A549 (cell line): ENCODE measurements around the gene SPTLC2. TPM values are rescaled to one million over a fixed set of nuclear protein-coding genes. Genes with fewer than 3 reads are reported as not detected.

Experiments used
- ATAC-seq, 2 experiments: fragments of 200-7000 bp in 1 of 2; fragments of >200 bp in 1 of 2; cut with Nextera tagmentation in 1 of 2; cut with Tn5 transposase in 1 of 2; 3 replicates each; pipeline versions ENCODE4 v1.8.0 to v1.9.1; 2018 to 2020; ENCODE audit warnings: mild to moderate bottlenecking in 1 of 2, moderate library complexity in 1 of 2
- CTCF ChIA-PET: fragments of 300-600 bp; sonication (Branson Sonifier 250); formaldehyde crosslinking; extraction: SDS; loops from one replicate; lab custom pipeline; 2021; ENCODE audit warnings: antibody characterized with exemption, inconsistent platforms; lab: Yijun Ruan, JAX
- POLR2A ChIA-PET: fragments of 350-600 bp; formaldehyde crosslinking; extraction: SDS; loops from one replicate; lab custom pipeline; 2021; ENCODE audit warnings: antibody characterized with exemption, inconsistent platforms; lab: Yijun Ruan, JAX
- DNase-seq, 2 experiments: peaks; one replicate each; pipeline versions ENCODE4 v3.0.0 to v3.0.0-alpha.2; 2011 to 2016; ENCODE audit warnings: low read depth in 1 of 2, low spot score in 1 of 2
- FAIRE-seq: peaks from 2 replicates; lab custom pipeline; 2011; peaks lifted over from hg19 to GRCh38; lab: Jason Lieb, UNC
- H3K27ac ChIP-seq, 2 experiments: fragments of >200 bp; sonication (Bioruptor Twin); formaldehyde crosslinking; 3 replicates each; pipeline ENCODE4 v1.5.1; 2016 to 2017
- H3K4me1 ChIP-seq: fragments of >200 bp; sonication (Bioruptor Twin); formaldehyde crosslinking; 3 replicates; pipeline ENCODE4 v1.6.1; 2016
- H3K4me2 ChIP-seq: fragments of >200 bp; sonication (Bioruptor Twin); formaldehyde crosslinking; 3 replicates; pipeline ENCODE4 v1.6.1; 2016
- H3K4me3 ChIP-seq: fragments of >200 bp; sonication (Bioruptor Twin); formaldehyde crosslinking; 3 replicates; pipeline ENCODE4 v1.5.1; 2016
- H3K9me3 ChIP-seq: fragments of >200 bp; sonication (Bioruptor Twin); formaldehyde crosslinking; 3 replicates; pipeline ENCODE4 v1.6.1; 2016
- BHLHE40 ChIP-seq: IDR thresholded peaks from 2 replicates; pipeline ENCODE4 v1.6.1; 2012; ENCODE audit warnings: low read depth, low read length, inconsistent platforms
- CEBPB ChIP-seq, 2 experiments: fragments of >200 bp in 1 of 2; sonication (Bioruptor Twin) in 1 of 2; formaldehyde crosslinking in 1 of 2; IDR thresholded peaks; 2 replicates each; pipeline ENCODE4 v1.6.1; 2012 to 2016
- CHD2 ChIP-seq: fragments of 150-350 bp; IDR thresholded peaks from 2 replicates; pipeline ENCODE4 v1.6.1; 2014; ENCODE audit warnings: low read length; ENCODE audit not compliant: partially characterized antibody
- CHD4 ChIP-seq: fragments of 200-600 bp; sonication (generic); IDR thresholded peaks from 2 replicates; pipeline ENCODE4 v1.6.1; 2016; ENCODE audit warnings: antibody characterized with exemption, mild to moderate bottlenecking, borderline replicate concordance
- CTCF ChIP-seq: fragments of >200 bp; sonication (Bioruptor Twin); formaldehyde crosslinking; IDR thresholded peaks from 3 replicates; pipeline ENCODE4 v1.5.1; 2016
- E2F6 ChIP-seq: IDR thresholded peaks from 2 replicates; pipeline ENCODE4 v1.6.1; 2012; ENCODE audit warnings: low read depth, borderline replicate concordance
- EHF ChIP-seq: fragments of 250-450 bp; sonication (Bioruptor Pico); IDR thresholded peaks from 2 replicates; pipeline ENCODE4 v1.5.0; 2020; ENCODE audit warnings: mild to moderate bottlenecking
- EP300 ChIP-seq, 2 experiments: fragments of >200 bp; sonication (Bioruptor Twin); formaldehyde crosslinking; IDR thresholded peaks; 2 replicates in 1 of 2; 3 replicates in 1 of 2; pipeline ENCODE4 v1.6.1; 2016 to 2017
- GATA3 ChIP-seq: IDR thresholded peaks from 2 replicates; pipeline ENCODE4 v1.6.1; 2012; ENCODE audit warnings: borderline replicate concordance
- HDAC2 ChIP-seq: fragments of 200-600 bp; sonication (generic); IDR thresholded peaks from 2 replicates; pipeline ENCODE4 v1.6.1; 2016
- HOXA7 ChIP-seq: fragments of 250-450 bp; sonication (Bioruptor Pico); IDR thresholded peaks from 2 replicates; pipeline ENCODE4 v1.5.0; 2020; ENCODE audit warnings: mild to moderate bottlenecking, moderate library complexity
- JUN ChIP-seq, 2 experiments: fragments of >200 bp; sonication (Bioruptor Twin); formaldehyde crosslinking; IDR thresholded peaks; 2 replicates in 1 of 2; 3 replicates in 1 of 2; pipeline ENCODE4 v1.6.1; 2016 to 2017
- KDM1A ChIP-seq: fragments of 200-600 bp; sonication (generic); IDR thresholded peaks from 2 replicates; pipeline ENCODE4 v1.6.1; 2016; ENCODE audit warnings: low read depth, mild to moderate bottlenecking
- MAFK ChIP-seq: fragments of 450-650 bp; IDR thresholded peaks from 2 replicates; pipeline ENCODE4 v1.6.1; 2014; ENCODE audit not compliant: partially characterized antibody
- MYC ChIP-seq: IDR thresholded peaks from 2 replicates; pipeline ENCODE4 v1.6.1; 2012; ENCODE audit warnings: mild to moderate bottlenecking, inconsistent platforms, low read length, improper control_type of control experiment, borderline replicate concordance
- NFE2L2 ChIP-seq: fragments of 150-350 bp; conservative IDR thresholded peaks from 2 replicates; pipeline ENCODE4 v1.6.1; 2014; ENCODE audit warnings: low read length
- NPAS2 ChIP-seq: fragments of 250-450 bp; sonication (Bioruptor Pico); IDR thresholded peaks from 2 replicates; pipeline ENCODE4 v1.8.0; 2022; ENCODE audit warnings: mild to moderate bottlenecking, moderate library complexity, borderline replicate concordance
- NR3C1 ChIP-seq: fragments of >200 bp; sonication (Bioruptor Twin); formaldehyde crosslinking; IDR thresholded peaks from 3 replicates; pipeline ENCODE4 v1.6.1; 2017
- PHF8 ChIP-seq: fragments of 200-600 bp; sonication (generic); IDR thresholded peaks from 2 replicates; pipeline ENCODE4 v1.6.1; 2016; ENCODE audit warnings: low read depth, mild to moderate bottlenecking, antibody characterized with exemption, moderate library complexity, borderline replicate concordance
- POLR2A ChIP-seq: IDR thresholded peaks from 2 replicates; pipeline ENCODE4 v1.6.1; 2012; ENCODE audit warnings: mild to moderate bottlenecking, low read length
- RNF2 ChIP-seq: fragments of 200-600 bp; sonication (generic); IDR thresholded peaks from 2 replicates; pipeline ENCODE4 v1.6.1; 2016; ENCODE audit warnings: low read depth, mild to moderate bottlenecking, antibody characterized with exemption, moderate library complexity, borderline replicate concordance
- TFCP2L1 ChIP-seq: fragments of 250-450 bp; sonication (Bioruptor Pico); IDR thresholded peaks from 2 replicates; pipeline ENCODE4 v1.5.0; 2021; ENCODE audit warnings: mild to moderate bottlenecking
- ZC3H11A ChIP-seq: fragments of 450-650 bp; IDR thresholded peaks from 2 replicates; pipeline ENCODE4 v1.6.1; 2014; ENCODE audit warnings: antibody characterized with exemption, mild to moderate bottlenecking
- ZNF302 ChIP-seq: fragments of 250-450 bp; sonication (Bioruptor Pico); IDR thresholded peaks from 2 replicates; pipeline ENCODE4 v1.9.0; 2021; ENCODE audit warnings: inconsistent platforms, mild to moderate bottlenecking, moderate library complexity
- WGBS: methylation state at CpG from one replicate; pipeline ENCODE4 v1.1.6; 2017; ENCODE audit errors: missing lambda C conversion rate; 5-methylcytosine and 5-hydroxymethylcytosine counted together
- polyA plus RNA-seq, 4 experiments: library from polyadenylated mRNA; depleted of rRNA in 3 of 4; stranded (reverse); fragments of >200 nt; fragmentation: RNase III in 1 of 4; extraction: RNeasy Plus Mini Kit Qiagen cat#74134 plus additional on column Dnase treatment in 1 of 4; gene quantifications; 2 replicates in 3 of 4; 3 replicates in 1 of 4; pipeline ENCODE4 v1.2.3, GENCODE V29; 2011 to 2017
- TF ChIP-seq, protein P1 (sequence below): IDR thresholded peaks from 2 replicates; pipeline ENCODE4 v1.6.1; 2012
- TF ChIP-seq, protein P2 (sequence below): fragments of 250-450 bp; sonication (Bioruptor Pico); IDR thresholded peaks from 2 replicates; pipeline ENCODE4 v1.5.0; 2020; ENCODE audit warnings: low read depth, mild to moderate bottlenecking, moderate library complexity

Gene SPTLC2
- polyA plus RNA-seq, 2 of the 4 experiments (the other 2 are of a cell fraction): 17.2 to 30.9 TPM

DNA sequence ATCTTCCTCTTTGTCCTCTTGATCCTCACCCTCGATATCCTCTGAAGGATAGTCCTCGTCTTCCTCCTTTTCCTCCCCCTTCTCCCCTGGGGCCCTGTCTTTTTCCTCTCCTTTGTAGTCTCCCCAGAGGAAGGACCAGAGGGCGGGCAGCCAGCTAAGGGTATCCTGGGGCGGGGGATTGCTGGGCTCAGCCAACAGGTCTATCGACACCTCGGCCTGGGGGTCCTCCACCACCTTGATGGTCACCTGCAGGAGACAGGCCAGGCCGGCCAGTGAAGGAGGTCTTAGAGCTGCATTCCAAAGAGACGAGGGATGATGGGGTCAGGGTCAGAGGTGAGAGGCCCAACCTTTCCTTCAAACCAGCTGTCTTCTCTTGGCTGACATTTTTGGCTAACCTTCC lies 134.0 kb downstream of the SPTLC2 start:
- H3K9me3 ChIP-seq: no peaks in the 10 kb centered on the region
- no peak overlapping the region for H3K27ac ChIP-seq
- ATAC-seq (no peak), FAIRE-seq (no peak), DNase-seq (no peak)
- CTCF ChIA-PET: interaction anchor here (0.9 to 3.2 kb wide), 5 partner anchors 20 to 340 kb away, joined by 3 to 12 read pairs (median 5); no protein-coding TSS in a partner anchor
- no peak overlapping the region for H3K4me2 ChIP-seq
- H3K4me3 ChIP-seq: no peak overlapping the region
- TF ChIP-seq TFCP2L1 (CRISPR knock-in tag) (no peak), CEBPB (IDR thresholded peaks at IDR 0.05) (no peak), CHD4 (no peak), ZC3H11A (no peak), HOXA7 (no peak), KDM1A (no peak), RNF2 (no peak), EHF (CRISPR knock-in tag) (no peak), NR3C1 (no peak), CHD2 (no peak), CTCF (no peak), E2F6 (no peak), ZNF302 (CRISPR knock-in tag) (no peak), NPAS2 (no peak), HDAC2 (no peak), MYC (no peak), EP300 (IDR thresholded peaks at IDR 0.05) (no peak), GATA3 (no peak), NFE2L2 (no peak)
- TF ChIP-seq, protein P1, sequence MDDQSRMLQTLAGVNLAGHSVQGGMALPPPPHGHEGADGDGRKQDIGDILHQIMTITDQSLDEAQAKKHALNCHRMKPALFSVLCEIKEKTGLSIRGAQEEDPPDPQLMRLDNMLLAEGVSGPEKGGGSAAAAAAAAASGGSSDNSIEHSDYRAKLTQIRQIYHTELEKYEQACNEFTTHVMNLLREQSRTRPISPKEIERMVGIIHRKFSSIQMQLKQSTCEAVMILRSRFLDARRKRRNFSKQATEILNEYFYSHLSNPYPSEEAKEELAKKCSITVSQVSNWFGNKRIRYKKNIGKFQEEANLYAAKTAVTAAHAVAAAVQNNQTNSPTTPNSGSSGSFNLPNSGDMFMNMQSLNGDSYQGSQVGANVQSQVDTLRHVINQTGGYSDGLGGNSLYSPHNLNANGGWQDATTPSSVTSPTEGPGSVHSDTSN: no peak
- H3K4me1 ChIP-seq: peaks cover 4% of the 10 kb centered on the region; the same call in 1 of the 3 replicates
- WGBS: 82% methylated on average over 6 of the region's 8 CpGs
- POLR2A ChIA-PET: no interaction called here

GRCh38 chr14:77478796-77479195 lies 137.6 kb downstream of the SPTLC2 start:
- Histone ChIP-seq H3K4me1 (no peaks in the 10 kb centered on the region), H3K9me3 (no peaks in the 10 kb centered on the region), H3K4me3 (no peak overlapping the region), H3K4me2 (no peak overlapping the region), H3K27ac (no peak overlapping the region)
- DNase-seq (no peak), ATAC-seq (no peak), FAIRE-seq (no peak)
- ChIA-PET POLR2A (no interaction called here), CTCF (interaction anchor here (0.8 to 3.4 kb wide), 4 partner anchors 11 to 177 kb away, joined by 3 to 13 read pairs (median 4); no protein-coding TSS in a partner anchor)
- WGBS: 30% methylated on average over 1 of the region's 1 CpG
- TF ChIP-seq BHLHE40 (no peak), CEBPB (IDR thresholded peaks at IDR 0.05) (no peak), HDAC2 (no peak), POLR2A (no peak), PHF8 (no peak)

DNA sequence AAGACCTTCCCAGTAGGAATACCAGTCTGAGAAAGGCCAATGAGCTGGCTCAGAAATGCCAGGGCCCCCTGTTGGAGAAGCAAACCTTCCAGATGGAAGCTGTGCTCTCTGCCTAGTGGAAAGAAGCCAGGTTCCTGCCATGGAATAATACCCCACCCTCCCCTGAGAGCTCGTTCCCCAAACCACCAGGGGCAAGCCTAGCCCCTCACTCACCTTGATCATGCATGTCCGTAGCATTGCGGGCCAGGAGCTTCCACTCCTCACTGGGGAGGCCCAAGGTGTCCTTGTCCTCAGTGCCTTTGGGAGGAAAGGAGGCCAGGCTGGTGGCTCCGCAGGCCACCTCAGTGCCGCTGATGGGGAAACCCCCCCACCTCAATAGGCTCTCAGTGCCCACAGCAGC lies 138.4 kb downstream of the SPTLC2 start:
- TF ChIP-seq MAFK (no peak), HDAC2 (no peak), CTCF (no peak), NFE2L2 (no peak), JUN (IDR thresholded peaks at IDR 0.05) (no peak)
- TF ChIP-seq, protein P1: no peak
- TF ChIP-seq, protein P2, sequence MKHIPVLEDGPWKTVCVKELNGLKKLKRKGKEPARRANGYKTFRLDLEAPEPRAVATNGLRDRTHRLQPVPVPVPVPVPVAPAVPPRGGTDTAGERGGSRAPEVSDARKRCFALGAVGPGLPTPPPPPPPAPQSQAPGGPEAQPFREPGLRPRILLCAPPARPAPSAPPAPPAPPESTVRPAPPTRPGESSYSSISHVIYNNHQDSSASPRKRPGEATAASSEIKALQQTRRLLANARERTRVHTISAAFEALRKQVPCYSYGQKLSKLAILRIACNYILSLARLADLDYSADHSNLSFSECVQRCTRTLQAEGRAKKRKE (CRISPR knock-in tag): no peak
- no peak overlapping the region for H3K4me2 ChIP-seq
- POLR2A ChIA-PET: no interaction called here
- no peaks in the 10 kb centered on the region for H3K4me1 ChIP-seq
- no peak overlapping the region for H3K4me3 ChIP-seq
- CTCF ChIA-PET: interaction anchor here (0.8 to 3.4 kb wide), 3 partner anchors 10 to 176 kb away, joined by 3 to 13 read pairs (median 5); no protein-coding TSS in a partner anchor
- no peak overlapping the region for H3K27ac ChIP-seq
- H3K9me3 ChIP-seq: no peaks in the 10 kb centered on the region
- FAIRE-seq: no peak
- ATAC-seq: peak in 1 of 2 experiments; percentile 45; a peak in 3 of 6 replicates
- WGBS: 64% methylated on average over 4 of the region's 5 CpGs
- no peak for DNase-seq
